ENCODE measurements around the gene LRCH3. TPM values are rescaled to one million over a fixed set of nuclear protein-coding genes. Genes with fewer than 3 reads are reported as not detected.

Gene LRCH3
- total RNA-seq, 1 experiment from 2014 or later, result 43.1 TPM

GRCh38 chr3:197789309-197789708 is 1.7 kb upstream of the LRCH3 start:
- no peak overlapping the region for H3K27ac ChIP-seq (ENCODE audit: low read length)
- no peaks in the 10 kb centered on the region for H3K9me2 ChIP-seq (replicated peaks; ENCODE audit: low read length)
- H3K36me3 ChIP-seq (ENCODE audit: low read depth, low read length), result no peaks in the 10 kb centered on the region
- H3K4me1 ChIP-seq (ENCODE audit: insufficient read depth, low read length), result peaks cover 22% of the 10 kb centered on the region
- H4K20me1 ChIP-seq (ENCODE audit: low read length), result peaks cover 10% of the 10 kb centered on the region
- H3K9me3 ChIP-seq (ENCODE audit: low read length), result no peaks in the 10 kb centered on the region
- BruUV-seq (replicated peaks), result no TSS peak
- DNase-seq (peak; percentile 3), ATAC-seq (no peak)
- no peaks in the 10 kb centered on the region for H3F3A ChIP-seq (ENCODE audit: low read length, unreplicated experiment)
- no peaks in the 10 kb centered on the region for H3K27me3 ChIP-seq (ENCODE audit: low read length)
- H3K79me2 ChIP-seq (ENCODE audit: low read length), result peaks cover 32% of the 10 kb centered on the region
- ChIA-PET POLR2A (ENCODE audit: unreplicated experiment) (no interaction called here), CTCF (no interaction called here)
- intact Hi-C loops (cut with micrococcal nuclease), result no loop called here
- no peak overlapping the region for H3K4me3 ChIP-seq (ENCODE audit: low read length)
- no peak overlapping the region for H3K9ac ChIP-seq (ENCODE audit: low read length)
- H3K4me2 ChIP-seq (ENCODE audit: low read length), result no peak overlapping the region
- no peak overlapping the region for H2AFZ ChIP-seq (ENCODE audit: low read length)
- TF ChIP-seq EZH2phosphoT487 (IDR thresholded peaks at IDR 0.05; ENCODE audit: borderline replicate concordance, low read length) (no peak), EZH2 (IDR thresholded peaks at IDR 0.05; ENCODE audit: low read length, unreplicated experiment) (no peak)
- TF ChIP-seq, protein P1, sequence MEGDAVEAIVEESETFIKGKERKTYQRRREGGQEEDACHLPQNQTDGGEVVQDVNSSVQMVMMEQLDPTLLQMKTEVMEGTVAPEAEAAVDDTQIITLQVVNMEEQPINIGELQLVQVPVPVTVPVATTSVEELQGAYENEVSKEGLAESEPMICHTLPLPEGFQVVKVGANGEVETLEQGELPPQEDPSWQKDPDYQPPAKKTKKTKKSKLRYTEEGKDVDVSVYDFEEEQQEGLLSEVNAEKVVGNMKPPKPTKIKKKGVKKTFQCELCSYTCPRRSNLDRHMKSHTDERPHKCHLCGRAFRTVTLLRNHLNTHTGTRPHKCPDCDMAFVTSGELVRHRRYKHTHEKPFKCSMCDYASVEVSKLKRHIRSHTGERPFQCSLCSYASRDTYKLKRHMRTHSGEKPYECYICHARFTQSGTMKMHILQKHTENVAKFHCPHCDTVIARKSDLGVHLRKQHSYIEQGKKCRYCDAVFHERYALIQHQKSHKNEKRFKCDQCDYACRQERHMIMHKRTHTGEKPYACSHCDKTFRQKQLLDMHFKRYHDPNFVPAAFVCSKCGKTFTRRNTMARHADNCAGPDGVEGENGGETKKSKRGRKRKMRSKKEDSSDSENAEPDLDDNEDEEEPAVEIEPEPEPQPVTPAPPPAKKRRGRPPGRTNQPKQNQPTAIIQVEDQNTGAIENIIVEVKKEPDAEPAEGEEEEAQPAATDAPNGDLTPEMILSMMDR (conservative IDR thresholded peaks at IDR 0.05; ENCODE audit: low read depth, low read length), result no peak

DNA sequence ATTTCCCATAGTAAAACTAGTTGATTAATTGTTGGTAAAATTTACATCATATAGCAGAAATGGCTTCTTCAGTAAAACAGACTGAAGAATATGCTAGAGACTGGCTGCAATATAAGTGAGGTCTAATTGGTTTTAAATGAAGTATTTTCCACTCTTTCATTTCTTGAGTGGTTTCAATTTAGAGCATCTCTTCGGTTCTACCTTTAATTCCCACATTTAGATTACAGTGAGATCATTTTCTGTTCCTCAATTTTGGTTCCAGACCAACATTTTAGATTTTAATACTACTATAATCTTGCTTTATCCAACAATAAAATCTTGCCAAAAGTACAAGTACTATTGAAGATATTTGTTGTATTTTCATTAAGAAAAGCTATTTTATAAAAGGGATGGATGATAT is 1.0 kb upstream of the LRCH3 start:
- no peak overlapping the region for H3K27ac ChIP-seq (ENCODE audit: low read length)
- no peaks in the 10 kb centered on the region for H3F3A ChIP-seq (ENCODE audit: low read length, unreplicated experiment)
- TF ChIP-seq, protein P1 (conservative IDR thresholded peaks at IDR 0.05; ENCODE audit: low read depth, low read length), result no peak
- TF ChIP-seq EZH2 (IDR thresholded peaks at IDR 0.05; ENCODE audit: low read length, unreplicated experiment) (no peak), EZH2phosphoT487 (IDR thresholded peaks at IDR 0.05; ENCODE audit: borderline replicate concordance, low read length) (no peak)
- H3K9me3 ChIP-seq (ENCODE audit: low read length), result no peaks in the 10 kb centered on the region
- H3K4me1 ChIP-seq (ENCODE audit: insufficient read depth, low read length), result peaks cover 24% of the 10 kb centered on the region
- BruUV-seq (replicated peaks), result no TSS peak
- H2AFZ ChIP-seq (ENCODE audit: low read length), result no peak overlapping the region
- H3K79me2 ChIP-seq (ENCODE audit: low read length), result peaks cover 39% of the 10 kb centered on the region
- no peak for DNase-seq
- no peak for ATAC-seq
- POLR2A ChIA-PET (ENCODE audit: unreplicated experiment), result no interaction called here
- no peak overlapping the region for H3K9ac ChIP-seq (ENCODE audit: low read length)
- 0 out of 2 replicates have a peak overlapping the region, but pooled peaks have one; percentile 84 for H3K4me2 ChIP-seq (ENCODE audit: low read length)
- no peak overlapping the region for H3K4me3 ChIP-seq (ENCODE audit: low read length)
- intact Hi-C loops (cut with micrococcal nuclease), result loop anchor here (5.0 kb wide), 1 partner anchor 38 kb away; no protein-coding TSS in a partner anchor
- H3K36me3 ChIP-seq (ENCODE audit: low read depth, low read length), result no peaks in the 10 kb centered on the region
- peaks cover 12% of the 10 kb centered on the region for H4K20me1 ChIP-seq (ENCODE audit: low read length)
- H3K27me3 ChIP-seq (ENCODE audit: low read length), result no peaks in the 10 kb centered on the region
- CTCF ChIA-PET, result no interaction called here
- no peaks in the 10 kb centered on the region for H3K9me2 ChIP-seq (replicated peaks; ENCODE audit: low read length)

- ChIA-PET CTCF (no interaction called here), POLR2A (ENCODE audit: unreplicated experiment) (no interaction called here)
- H3F3A ChIP-seq (ENCODE audit: low read length, unreplicated experiment), result no peaks in the 10 kb centered on the region
- TF ChIP-seq EZH2phosphoT487 (IDR thresholded peaks at IDR 0.05; ENCODE audit: borderline replicate concordance, low read length), result no peak
- TF ChIP-seq EZH2 (IDR thresholded peaks at IDR 0.05; ENCODE audit: low read length, unreplicated experiment), result no peak
- TF ChIP-seq, protein P1 (conservative IDR thresholded peaks at IDR 0.05; ENCODE audit: low read depth, low read length), result no peak
- peaks cover 26% of the 10 kb centered on the region for H3K4me1 ChIP-seq (ENCODE audit: insufficient read depth, low read length)
- peaks cover 58% of the 10 kb centered on the region for H3K79me2 ChIP-seq (ENCODE audit: low read length)
- H3K9ac ChIP-seq (ENCODE audit: low read length), result peak overlapping the region; percentile 95
- peaks cover 20% of the 10 kb centered on the region for H4K20me1 ChIP-seq (ENCODE audit: low read length)
- ATAC-seq (peak; percentile 29), DNase-seq (peak; percentile 33)
- intact Hi-C loops (cut with micrococcal nuclease), result loop anchor here (5.0 kb wide), 1 partner anchor 40 kb away; no protein-coding TSS in a partner anchor
- no peaks in the 10 kb centered on the region for H3K9me2 ChIP-seq (replicated peaks; ENCODE audit: low read length)
- H2AFZ ChIP-seq (ENCODE audit: low read length), result peak overlapping the region; percentile 94
- no peaks in the 10 kb centered on the region for H3K9me3 ChIP-seq (ENCODE audit: low read length)
- H3K27ac ChIP-seq (ENCODE audit: low read length), result peak overlapping the region; percentile 75
- H3K4me2 ChIP-seq (ENCODE audit: low read length), result peak overlapping the region; percentile 84
- H3K27me3 ChIP-seq (ENCODE audit: low read length), result no peaks in the 10 kb centered on the region
- H3K4me3 ChIP-seq (ENCODE audit: low read length), result peak overlapping the region; percentile 81
- H3K36me3 ChIP-seq (ENCODE audit: low read depth, low read length), result no peaks in the 10 kb centered on the region
- BruUV-seq (replicated peaks), result TSS peak; percentile 47
Observed at GRCh38 chr3:197791892-197792647, 1.0 kb downstream of the LRCH3 start.

Data from PC-3 (cell line).